Endothelial cell of umbilical vein (primary cell): Measurements from ENCODE around the gene CHI3L1. TPM values are rescaled to one million over a fixed set of nuclear protein-coding genes. Genes with fewer than 3 reads are reported as not detected.
A peak's percentile ranks its signal among the peaks of the same experiment; 100 is the strongest.

Source experiments
- BruUV-seq: library from RNA; stranded (reverse); fragments of 400-500 nt; replicated peaks from 2 replicates; lab custom pipeline; 2021; lab: Mats Ljungman, UMichigan
- CTCF ChIA-PET: fragments of 300-600, 350-600 bp; sonication (Branson Sonifier 250); formaldehyde crosslinking; loops from one replicate; lab custom pipeline; 2021; ENCODE audit warnings: antibody characterized with exemption, inconsistent platforms; lab: Charles Lee
- POLR2A ChIA-PET: fragments of 300-600, 350-600 bp; sonication (Branson Sonifier 250); formaldehyde crosslinking; loops from one replicate; lab custom pipeline; 2021; ENCODE audit warnings: antibody characterized with exemption, inconsistent platforms; lab: Charles Lee
- DNase-seq: peaks from one replicate; pipeline ENCODE4 v3.0.0-alpha.2; 2011; ENCODE audit warnings: low read depth, low spot score
- FAIRE-seq: peaks from 2 replicates; lab custom pipeline; 2011; peaks lifted over from hg19 to GRCh38; lab: Jason Lieb, UNC
- H2AFZ ChIP-seq: 2 replicates; pipeline ENCODE4 v1.6.0; 2012; ENCODE audit warnings: low read depth, low read length, control low read depth, inconsistent platforms
- H3K27ac ChIP-seq: 2 replicates; pipeline ENCODE4 v1.5.1; 2011; ENCODE audit warnings: low read depth, mild to moderate bottlenecking, control low read depth, low read length, moderate library complexity; ENCODE audit not compliant: insufficient read depth
- H3K27me3 ChIP-seq, 2 experiments: 2 replicates each; pipeline versions ENCODE4 v1.6.0 to v1.6.1; 2011; ENCODE audit warnings: low read length in 2 of 2, mixed read lengths in 1 of 2; ENCODE audit not compliant: control insufficient read depth in 2 of 2, insufficient read depth in 2 of 2
- H3K36me3 ChIP-seq, 2 experiments: 2 replicates in 1 of 2; 3 replicates in 1 of 2; pipeline ENCODE4 v1.5.1; 2011; ENCODE audit warnings: low read length in 2 of 2, mild to moderate bottlenecking in 1 of 2, moderate library complexity in 1 of 2; ENCODE audit not compliant: control insufficient read depth in 2 of 2, insufficient read depth in 2 of 2; ENCODE audit errors: extremely low read depth in 1 of 2
- H3K4me1 ChIP-seq: 3 replicates; pipeline ENCODE4 v1.5.1; 2011; ENCODE audit warnings: mild to moderate bottlenecking, low read length; ENCODE audit not compliant: control insufficient read depth, insufficient read depth; ENCODE audit errors: extremely low read depth
- H3K4me2 ChIP-seq: 2 replicates; pipeline ENCODE4 v1.6.1; 2011; ENCODE audit warnings: low read length, control low read depth, mixed read lengths; ENCODE audit not compliant: insufficient read depth
- H3K4me3 ChIP-seq, 3 experiments: fragments of 200-600 bp in 1 of 3; sonication (generic), shearing (Covaris generic) in 1 of 3; replicated peaks in 1 of 3; 2 replicates each; pipeline ENCODE4 v1.5.1; 2011 to 2016; ENCODE audit warnings: control low read depth in 3 of 3, low read length in 3 of 3, mild to moderate bottlenecking in 2 of 3, inconsistent platforms in 1 of 3, low read depth in 1 of 3, moderate library complexity in 1 of 3; ENCODE audit not compliant: insufficient read depth in 1 of 3
- H3K79me2 ChIP-seq: 2 replicates; pipeline ENCODE4 v1.6.0; 2012; ENCODE audit warnings: low read length, inconsistent platforms; ENCODE audit not compliant: control insufficient read depth, insufficient read depth
- H3K9ac ChIP-seq: replicated peaks from 2 replicates; pipeline ENCODE3; 2011; ENCODE audit warnings: low read length, control low read depth; ENCODE audit not compliant: insufficient read depth; ENCODE audit errors: extremely low read depth
- H3K9me1 ChIP-seq: replicated peaks from 3 replicates; pipeline ENCODE4 v1.6.0; 2011; ENCODE audit warnings: mild to moderate bottlenecking, low read length; ENCODE audit not compliant: control insufficient read depth, insufficient read depth; ENCODE audit errors: extremely low read depth
- H3K9me3 ChIP-seq: replicated peaks from 2 replicates; pipeline ENCODE4 v1.5.1; 2012; ENCODE audit warnings: low read length, inconsistent platforms; ENCODE audit not compliant: control insufficient read depth, insufficient read depth
- H4K20me1 ChIP-seq: replicated peaks from 2 replicates; pipeline ENCODE3; 2011; ENCODE audit warnings: mild to moderate bottlenecking, low read length; ENCODE audit not compliant: control insufficient read depth, insufficient read depth; ENCODE audit errors: extremely low read depth
- EZH2 ChIP-seq: IDR thresholded peaks from 2 replicates; pipeline ENCODE4 v1.6.1; 2012; ENCODE audit warnings: borderline replicate concordance, low read depth, mild to moderate bottlenecking, moderate library complexity, low read length, inconsistent platforms; ENCODE audit not compliant: severe bottlenecking
- FOS ChIP-seq: IDR thresholded peaks from 2 replicates; pipeline ENCODE4 v1.6.1; 2011; ENCODE audit warnings: mild to moderate bottlenecking, low read length, moderate library complexity, borderline replicate concordance; ENCODE audit not compliant: insufficient read depth
- GATA2 ChIP-seq: IDR thresholded peaks from 2 replicates; pipeline ENCODE4 v1.7.0; 2011; ENCODE audit warnings: low read depth, mild to moderate bottlenecking, moderate library complexity, mixed read lengths, low read length; ENCODE audit not compliant: insufficient read length, insufficient read depth
- JUN ChIP-seq: IDR thresholded peaks from 2 replicates; pipeline ENCODE4 v1.6.1; 2011; ENCODE audit warnings: borderline replicate concordance, low read depth; ENCODE audit not compliant: insufficient read length, insufficient read depth
- MYC ChIP-seq: IDR thresholded peaks from one replicate; pipeline ENCODE4 v1.6.1; 2011; ENCODE audit warnings: mild to moderate bottlenecking, low read depth, low read length
- POLR2A ChIP-seq: IDR thresholded peaks from 2 replicates; pipeline ENCODE4 v1.6.1; 2012; ENCODE audit warnings: low read depth, mild to moderate bottlenecking, control low read depth, low read length
- POLR2AphosphoS5 ChIP-seq: IDR thresholded peaks from 2 replicates; pipeline ENCODE4 v1.6.1; 2012; ENCODE audit warnings: low read depth, mild to moderate bottlenecking, control low read depth, low read length, moderate library complexity; ENCODE audit not compliant: insufficient read depth
- dilution Hi-C: fragments of 300-500 bp; cut with MboI; formaldehyde crosslinking; loops from one replicate; pipeline ENCODE4 v1.15.0; 2019; ENCODE audit warnings: low sequenced_read_pairs; ENCODE audit not compliant: extremely low pct_ligation_motif_present
- intact Hi-C: fragments of 100-400 bp; cut with micrococcal nuclease; formaldehyde crosslinking; loops from one replicate; pipeline ENCODE4 v1.10.0; 2022
- polyA plus RNA-seq, 4 experiments: library from polyadenylated mRNA; depleted of rRNA in 3 of 4; stranded (reverse) in 3 of 4; unstranded in 1 of 4; fragments of >200 nt; gene quantifications; 2 replicates each; pipeline versions ENCODE4 v1.2.1 to v1.2.3, GENCODE V29; 2011 to 2012; ENCODE audit warnings: missing spikeins in 1 of 4
- total RNA-seq: library from RNA; stranded (reverse); gene quantifications from 2 replicates; pipeline ENCODE4 v1.2.3, GENCODE V29; 2021
- TF ChIP-seq, protein P1 (sequence below), 2 donors: IDR thresholded peaks; 1 replicate in 1 of 2; 2 replicates in 1 of 2; pipeline ENCODE4 v1.5.1; 2011; ENCODE audit warnings: low read length in 2 of 2, mild to moderate bottlenecking in 2 of 2, moderate library complexity in 2 of 2, control low read depth in 1 of 2, inconsistent platforms in 1 of 2, low read depth in 1 of 2; ENCODE audit not compliant: insufficient read depth in 1 of 2; ENCODE audit errors: extremely low read depth in 1 of 2
- TF ChIP-seq, protein P2 (sequence below): IDR thresholded peaks from 2 replicates; pipeline ENCODE4 v1.6.1; 2011; ENCODE audit not compliant: insufficient read depth, insufficient read length

The CHI3L1 gene
- total and polyA plus RNA-seq, 2 donors (not counting 3 experiments of a cell fraction or from before 2014, with no cell fraction given): not detected

DNA sequence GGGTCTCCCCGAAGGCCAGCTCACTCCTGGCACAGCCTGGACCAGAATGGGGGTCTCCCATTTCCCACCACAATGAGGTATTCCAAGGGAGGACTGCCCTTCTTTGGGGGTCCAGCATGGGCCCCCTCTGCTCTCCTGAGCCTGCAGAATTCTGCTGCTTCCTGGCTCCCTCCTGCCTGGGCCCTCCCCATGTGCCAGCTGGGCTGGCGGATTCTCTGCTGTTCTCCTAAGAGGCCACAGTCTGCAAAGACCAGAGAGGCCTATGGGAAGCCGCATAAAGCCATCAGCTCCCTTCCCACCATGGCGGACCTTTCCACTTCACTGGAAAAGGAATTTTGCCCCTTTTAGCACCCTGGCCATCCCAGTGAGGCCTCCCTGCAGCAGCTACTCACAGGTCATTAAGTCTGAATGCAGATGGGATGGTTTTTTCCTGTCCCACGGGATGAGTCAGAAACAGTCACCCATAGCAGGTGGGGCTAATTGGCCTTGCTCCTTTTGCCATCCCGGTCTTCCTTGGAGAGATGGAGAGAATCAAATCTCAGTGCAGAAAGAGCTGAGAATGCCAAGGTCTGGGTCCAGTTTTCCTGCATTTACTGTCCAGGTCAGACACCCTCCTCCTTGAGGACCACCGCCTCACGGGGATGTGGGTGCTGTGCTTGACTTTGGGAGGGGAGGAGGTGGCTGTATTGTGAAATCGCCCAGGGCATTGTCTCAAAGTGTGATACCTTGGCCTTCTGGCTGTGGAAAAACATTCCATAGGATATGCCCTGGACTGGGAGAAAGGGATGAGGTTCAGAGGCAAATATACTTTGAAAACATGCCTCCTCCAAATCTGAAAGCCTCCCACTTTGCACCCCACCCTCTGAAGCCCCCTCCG, 34.1 kb downstream of the CHI3L1 start:
- H3K9me3 ChIP-seq: no peaks in the 10 kb centered on the region
- peak overlapping the region; percentile 37 for H2AFZ ChIP-seq
- POLR2A ChIA-PET: no interaction called here
- no peaks in the 10 kb centered on the region for H3K36me3 ChIP-seq
- dilution Hi-C loops: no loop called here
- DNase-seq (peak; percentile 8), FAIRE-seq (no peak)
- peak overlapping the region; percentile 62 for H3K27ac ChIP-seq
- no peaks in the 10 kb centered on the region for H3K9me1 ChIP-seq
- H3K9ac ChIP-seq: no peak overlapping the region
- H3K4me3 ChIP-seq: no peak overlapping the region
- H3K79me2 ChIP-seq: no peaks in the 10 kb centered on the region
- H3K4me2 ChIP-seq: peak overlapping the region; percentile 40
- BruUV-seq: no TSS peak
- H3K27me3 ChIP-seq: peaks cover 0 to 4% of the 10 kb centered on the region in 2 experiments
- TF ChIP-seq FOS: peak; percentile 42
- peak; percentile 32 for TF ChIP-seq POLR2AphosphoS5
- TF ChIP-seq JUN: peak; percentile 32
- no peak for TF ChIP-seq GATA2
- H4K20me1 ChIP-seq: no peaks in the 10 kb centered on the region
- intact Hi-C loops: no loop called here
- CTCF ChIA-PET: interaction anchor here (1.0 to 4.8 kb wide), 8 partner anchors 10 to 115 kb away, joined by 3 to 34 read pairs (median 6); no protein-coding TSS in a partner anchor
- peaks cover 28% of the 10 kb centered on the region for H3K4me1 ChIP-seq

DNA sequence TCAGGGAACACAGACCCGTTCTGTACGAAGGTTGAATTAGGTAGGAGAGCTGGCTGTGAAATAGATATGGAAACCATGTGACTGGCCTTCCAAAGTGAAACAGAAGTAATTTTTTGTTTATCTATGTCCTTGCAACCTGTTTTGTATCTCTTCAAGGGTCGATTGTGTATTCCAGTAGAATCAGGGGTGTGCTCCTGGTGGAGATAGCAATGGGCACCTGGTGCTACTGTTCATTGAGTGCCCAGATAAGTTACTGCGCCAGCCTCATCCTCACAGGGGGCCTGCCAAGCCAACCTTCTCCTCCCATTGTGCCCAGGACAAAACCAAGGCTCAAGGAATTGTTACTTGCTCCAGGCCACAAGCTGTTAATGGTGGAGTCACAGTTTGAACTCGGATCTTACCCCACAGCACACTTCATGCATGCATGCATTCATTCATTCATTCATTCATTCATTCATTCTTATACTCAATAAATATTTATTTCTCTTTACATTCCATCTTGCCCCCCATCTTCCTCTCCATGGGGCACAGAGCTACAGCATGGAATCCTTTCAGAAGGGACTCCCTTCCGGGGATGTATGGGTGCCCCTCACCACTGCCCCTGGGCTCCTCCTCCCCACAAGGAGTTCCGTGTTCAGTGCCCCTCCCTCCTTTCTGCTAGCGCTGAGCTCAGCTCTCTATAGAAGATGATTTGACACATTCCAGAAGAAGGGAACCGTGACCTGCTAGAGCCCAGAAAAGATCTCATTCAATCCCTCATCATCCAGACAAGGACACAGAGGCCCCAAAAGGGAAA, 34.9 kb downstream of the CHI3L1 start:
- Histone ChIP-seq H3K9me3 (no peaks in the 10 kb centered on the region), H3K27me3 (peaks cover 0 to 7% of the 10 kb centered on the region in 2 experiments), H3K4me3 (no peak overlapping the region), H2AFZ (no peak overlapping the region), H3K4me2 (no peak overlapping the region), H3K36me3 (no peaks in the 10 kb centered on the region), H3K9me1 (no peaks in the 10 kb centered on the region), H3K79me2 (no peaks in the 10 kb centered on the region), H3K4me1 (peaks cover 28% of the 10 kb centered on the region), H4K20me1 (no peaks in the 10 kb centered on the region), H3K9ac (no peak overlapping the region), H3K27ac (no peak overlapping the region)
- TF ChIP-seq GATA2 (no peak), FOS (no peak), MYC (no peak), POLR2AphosphoS5 (no peak), POLR2A (no peak), EZH2 (no peak), JUN (no peak)
- TF ChIP-seq, protein P1, sequence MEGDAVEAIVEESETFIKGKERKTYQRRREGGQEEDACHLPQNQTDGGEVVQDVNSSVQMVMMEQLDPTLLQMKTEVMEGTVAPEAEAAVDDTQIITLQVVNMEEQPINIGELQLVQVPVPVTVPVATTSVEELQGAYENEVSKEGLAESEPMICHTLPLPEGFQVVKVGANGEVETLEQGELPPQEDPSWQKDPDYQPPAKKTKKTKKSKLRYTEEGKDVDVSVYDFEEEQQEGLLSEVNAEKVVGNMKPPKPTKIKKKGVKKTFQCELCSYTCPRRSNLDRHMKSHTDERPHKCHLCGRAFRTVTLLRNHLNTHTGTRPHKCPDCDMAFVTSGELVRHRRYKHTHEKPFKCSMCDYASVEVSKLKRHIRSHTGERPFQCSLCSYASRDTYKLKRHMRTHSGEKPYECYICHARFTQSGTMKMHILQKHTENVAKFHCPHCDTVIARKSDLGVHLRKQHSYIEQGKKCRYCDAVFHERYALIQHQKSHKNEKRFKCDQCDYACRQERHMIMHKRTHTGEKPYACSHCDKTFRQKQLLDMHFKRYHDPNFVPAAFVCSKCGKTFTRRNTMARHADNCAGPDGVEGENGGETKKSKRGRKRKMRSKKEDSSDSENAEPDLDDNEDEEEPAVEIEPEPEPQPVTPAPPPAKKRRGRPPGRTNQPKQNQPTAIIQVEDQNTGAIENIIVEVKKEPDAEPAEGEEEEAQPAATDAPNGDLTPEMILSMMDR (IDR thresholded peaks at IDR 0.05; ENCODE audit: extremely low read depth in 1 of 2, insufficient read depth in 1 of 2, low read depth in 1 of 2, low read length in 2 of 2): no peak
- TF ChIP-seq, protein P2, sequence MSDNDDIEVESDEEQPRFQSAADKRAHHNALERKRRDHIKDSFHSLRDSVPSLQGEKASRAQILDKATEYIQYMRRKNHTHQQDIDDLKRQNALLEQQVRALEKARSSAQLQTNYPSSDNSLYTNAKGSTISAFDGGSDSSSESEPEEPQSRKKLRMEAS: no peak
- FAIRE-seq (no peak), DNase-seq (no peak)
- dilution Hi-C loops: no loop called here
- BruUV-seq: no TSS peak
- intact Hi-C loops: no loop called here
- ChIA-PET POLR2A (no interaction called here), CTCF (interaction anchor here (0.7 to 4.8 kb wide), 9 partner anchors 19 to 134 kb away, joined by 3 to 34 read pairs (median 5); no protein-coding TSS in a partner anchor)
